HG03064 (cell line): ENCODE data around the gene PLEKHG4B.
"Not testable (repeated sequence)": the region's sequence is repeated elsewhere in the genome, so short reads cannot be mapped to it uniquely, and the experiment has no call there.

ENCODE experiments used
- ATAC-seq: cut with Tn5 transposase; IDR thresholded peaks from one replicate; pipeline ENCODE4 v1.9.1; 2021; ENCODE audit warnings: low read depth; ENCODE audit not compliant: unreplicated experiment

The PLEKHG4B gene

GRCh38 chr5:196350-196749 is 104.4 kb downstream of the PLEKHG4B start:
- no peak for ATAC-seq

GRCh38 chr5:197031-197430 is 105.1 kb downstream of the PLEKHG4B start:
- not testable (repeated sequence) for ATAC-seq

- no peak for ATAC-seq
Observed at GRCh38 chr5:197892-198489, 106.0 kb downstream of the PLEKHG4B start.

DNA sequence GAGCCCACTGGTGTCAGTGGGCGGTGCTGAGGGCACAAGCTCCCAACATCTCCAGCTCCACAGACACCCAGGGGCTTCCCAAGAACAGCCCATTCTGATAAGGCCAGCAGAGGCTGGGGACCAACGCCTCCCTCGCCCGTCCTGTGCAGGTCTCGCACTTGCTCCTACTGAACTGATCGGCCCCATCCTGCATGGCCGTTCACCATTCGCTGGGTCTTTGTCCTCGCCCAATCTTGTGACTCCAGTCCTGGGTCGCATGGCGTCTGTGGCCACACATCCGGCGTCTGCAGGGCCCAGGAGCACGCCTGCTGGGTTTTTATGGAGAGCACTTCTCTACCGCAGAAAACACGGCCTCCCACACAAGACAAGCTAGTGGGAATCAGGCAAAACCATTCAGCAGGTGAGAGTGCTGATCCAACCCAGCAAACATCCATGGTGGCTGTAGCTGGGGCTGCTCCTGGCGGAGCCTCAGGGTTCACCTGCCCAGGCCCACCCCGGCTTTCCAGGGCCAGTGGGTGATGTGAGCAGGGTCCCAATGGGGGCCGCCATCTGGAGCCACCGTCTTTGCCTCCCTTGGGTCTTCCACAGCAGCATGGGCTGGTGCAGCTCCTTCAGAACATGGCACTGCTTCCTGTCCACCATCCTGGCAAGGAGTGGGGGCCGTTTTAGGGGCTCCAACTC is 106.7 kb downstream of the PLEKHG4B start:
- ATAC-seq = no peak

GRCh38 chr5:199197-199949 is 107.4 kb downstream of the PLEKHG4B start:
- no peak for ATAC-seq

DNA sequence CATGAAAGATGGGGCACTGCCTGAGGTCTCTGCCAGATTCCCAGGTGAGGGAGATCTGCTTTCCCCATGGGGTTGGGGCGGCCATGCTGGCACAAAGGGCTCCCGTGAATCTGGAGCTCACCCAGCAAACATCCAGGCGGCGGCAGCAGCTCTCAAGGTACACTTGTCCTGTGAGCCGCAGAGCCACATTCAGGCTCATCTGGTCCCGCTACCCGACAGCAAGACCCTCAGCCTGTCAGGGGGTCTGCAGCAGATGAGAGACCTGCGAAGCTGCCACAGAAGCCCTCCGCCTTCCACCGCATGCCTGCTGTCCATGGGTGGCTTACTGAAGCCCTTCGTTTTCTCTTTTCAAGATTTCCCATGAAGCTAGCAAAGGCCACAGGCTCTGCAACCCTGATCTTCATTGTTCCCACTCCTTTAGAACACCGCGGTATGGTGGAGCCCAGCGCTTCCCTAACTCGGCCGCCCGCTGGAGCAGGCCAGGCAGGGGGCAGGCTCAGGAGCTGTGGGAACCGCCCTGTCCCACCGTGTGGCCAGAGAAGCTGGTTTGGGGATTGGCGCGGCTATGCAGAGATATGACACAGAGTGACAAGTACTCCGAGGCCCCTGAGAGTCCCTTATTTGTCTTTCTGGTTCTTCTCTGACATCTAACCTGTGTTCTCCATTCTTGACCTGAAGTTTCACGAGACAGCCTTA is 108.1 kb downstream of the PLEKHG4B start:
- no peak for ATAC-seq

DNA sequence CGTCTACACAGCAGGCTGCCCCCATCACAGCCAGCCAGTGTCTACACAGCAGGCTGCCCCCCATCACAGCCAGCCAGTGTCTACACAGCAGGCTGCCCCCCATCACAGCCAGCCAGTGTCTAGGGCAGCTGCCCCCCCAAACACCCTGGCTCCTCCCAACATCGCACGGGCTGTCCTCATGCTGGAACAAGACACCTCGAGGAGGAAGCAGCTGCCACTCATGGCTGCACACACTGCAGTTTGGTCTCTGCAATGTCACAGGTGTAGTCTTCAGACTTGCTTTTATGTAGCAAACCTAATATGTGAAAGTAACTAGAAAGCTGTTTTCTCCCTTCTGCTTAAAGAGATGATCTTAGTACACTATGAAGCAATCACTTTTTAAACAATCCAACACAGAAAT is 109.0 kb downstream of the PLEKHG4B start:
- ATAC-seq = no peak

GRCh38 chr5:201672-202071 is 109.7 kb downstream of the PLEKHG4B start:
- no peak for ATAC-seq

GRCh38 chr5:203246-203930 is 111.4 kb downstream of the PLEKHG4B start:
- ATAC-seq = no peak

- ATAC-seq = no peak
Observed at GRCh38 chr5:204001-204400, 112.0 kb downstream of the PLEKHG4B start.

GRCh38 chr5:204462-204861 is 112.5 kb downstream of the PLEKHG4B start:
- ATAC-seq = no peak

DNA sequence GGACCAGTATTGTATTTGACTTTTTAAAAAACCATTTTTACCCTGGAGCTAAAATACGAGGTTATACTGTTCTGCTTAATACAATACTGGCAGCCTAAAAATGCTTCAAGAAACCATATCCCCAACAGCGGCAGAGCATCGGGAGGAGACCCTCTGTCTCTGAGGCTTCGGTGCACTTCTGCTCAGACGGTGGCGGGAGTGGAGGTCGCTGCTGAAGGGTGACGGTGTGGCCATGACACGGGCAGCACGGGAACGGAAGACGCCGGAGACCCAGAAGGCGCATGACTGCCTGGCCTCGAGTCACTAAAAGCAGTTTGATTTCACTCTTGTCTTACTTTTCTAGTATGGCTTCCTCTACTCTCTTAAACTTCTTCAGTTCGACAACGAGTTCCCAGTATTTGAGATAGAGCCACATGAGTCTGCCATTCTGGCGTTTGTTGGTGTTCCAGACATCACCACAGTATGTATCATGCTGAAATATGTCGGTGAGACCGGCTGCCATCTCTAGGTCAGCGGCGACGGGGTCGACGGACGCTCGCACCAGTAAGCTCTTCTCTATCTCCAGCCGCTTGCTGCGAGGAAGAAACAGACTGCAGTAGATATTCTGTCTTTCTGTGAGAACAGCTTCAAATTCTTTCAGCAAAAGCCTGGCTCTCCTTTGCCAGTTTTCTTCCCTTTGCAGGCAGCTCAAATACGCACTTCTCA is 113.2 kb downstream of the PLEKHG4B start:
- no peak for ATAC-seq

DNA sequence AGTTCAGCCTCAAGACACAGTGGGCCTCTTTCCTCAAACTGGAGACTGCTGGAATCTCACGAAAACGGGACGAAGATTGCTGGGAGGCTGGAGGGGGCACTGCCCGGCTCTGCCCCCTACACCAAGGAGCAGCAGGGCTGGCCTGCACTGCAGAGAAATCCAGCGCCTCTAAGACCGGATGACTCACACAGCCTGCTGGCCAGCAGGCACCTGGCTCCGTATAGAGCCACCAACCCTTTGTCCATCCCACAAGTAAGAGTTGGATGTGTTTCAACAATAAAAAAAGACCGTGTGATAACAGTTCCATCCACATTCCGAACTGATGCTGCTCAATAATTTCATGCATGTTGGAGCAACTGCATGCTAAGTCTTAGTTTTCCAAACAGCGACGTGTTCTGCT is 114.4 kb downstream of the PLEKHG4B start:
- ATAC-seq = no peak

- ATAC-seq = no peak
Observed at GRCh38 chr5:206927-207536, 115.1 kb downstream of the PLEKHG4B start.

DNA sequence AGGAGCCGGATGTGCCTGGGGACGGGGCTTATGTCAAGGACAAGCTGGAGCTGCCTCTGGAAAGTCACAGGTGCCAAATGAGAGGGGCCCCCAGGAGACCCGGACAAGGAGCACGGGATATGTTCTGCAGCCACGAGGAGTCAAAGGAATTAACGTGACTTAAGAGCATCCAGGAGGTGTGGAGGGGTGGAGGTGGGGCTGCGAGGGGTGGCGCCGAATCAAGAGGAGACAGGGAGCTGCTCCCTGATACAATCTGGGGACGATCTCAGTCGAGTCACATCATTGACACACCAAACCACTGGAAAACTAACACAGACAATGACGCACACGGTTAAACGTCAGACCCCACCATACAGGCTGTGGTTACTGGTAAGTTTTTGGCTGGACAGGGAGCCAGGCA is 115.6 kb downstream of the PLEKHG4B start:
- ATAC-seq = no peak

DNA sequence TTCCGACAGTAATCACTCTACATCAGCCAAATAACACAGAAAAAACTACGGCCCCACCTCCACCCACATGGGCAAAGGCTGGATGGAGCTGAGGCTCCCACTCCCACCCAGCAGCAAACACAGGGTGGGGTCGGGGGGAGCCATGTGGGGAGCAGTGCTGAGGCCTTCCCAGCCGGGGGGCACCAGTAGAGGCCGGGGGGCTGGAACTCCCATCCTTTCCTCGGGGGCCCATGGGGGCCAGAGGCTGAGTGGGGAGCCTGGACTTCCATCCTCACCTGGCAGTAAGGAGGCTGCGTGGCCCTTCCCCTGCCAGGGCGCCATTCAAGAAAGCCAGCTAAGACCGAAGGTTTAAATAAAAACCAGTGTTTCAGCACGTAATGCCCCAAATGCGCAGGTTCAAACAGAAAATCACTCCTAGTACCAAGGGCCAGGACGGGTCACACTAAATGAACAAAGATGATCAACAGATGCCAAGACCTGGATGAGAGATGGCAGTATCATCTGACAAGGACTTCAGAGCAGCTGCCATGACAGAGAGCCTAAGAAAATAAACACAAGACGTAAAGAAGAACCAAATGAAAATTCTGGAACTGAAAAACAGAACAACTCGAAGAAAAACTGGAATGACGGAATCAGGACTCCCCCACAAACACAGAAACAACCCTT is 116.6 kb downstream of the PLEKHG4B start:
- no peak for ATAC-seq

DNA sequence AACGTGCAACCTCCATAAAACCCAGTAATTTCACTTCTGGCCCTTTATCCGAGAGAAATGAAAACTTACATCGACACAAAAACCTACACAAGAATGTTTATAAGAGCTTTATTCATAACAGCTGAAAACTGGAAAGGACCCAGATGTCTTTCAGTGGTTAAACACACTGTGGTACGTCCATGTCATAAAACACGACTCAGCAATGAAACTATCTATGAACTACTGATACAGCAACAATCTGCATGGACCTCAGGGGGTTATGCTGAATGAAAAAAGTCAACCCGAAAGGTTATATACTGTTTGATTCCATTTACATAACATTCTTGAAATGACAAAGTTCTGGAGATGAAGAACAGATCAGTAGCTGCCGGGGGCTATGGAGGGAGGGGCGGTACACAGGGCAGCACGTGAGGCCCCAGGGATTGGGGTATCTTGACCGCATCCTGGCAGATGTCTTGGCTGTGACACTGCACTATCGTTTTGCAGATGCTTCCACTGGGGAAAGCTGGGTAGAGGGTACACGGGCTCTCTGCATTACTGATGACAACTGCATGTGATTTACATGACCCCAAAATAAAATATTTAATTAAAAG is 121.9 kb downstream of the PLEKHG4B start:
- no peak for ATAC-seq

DNA sequence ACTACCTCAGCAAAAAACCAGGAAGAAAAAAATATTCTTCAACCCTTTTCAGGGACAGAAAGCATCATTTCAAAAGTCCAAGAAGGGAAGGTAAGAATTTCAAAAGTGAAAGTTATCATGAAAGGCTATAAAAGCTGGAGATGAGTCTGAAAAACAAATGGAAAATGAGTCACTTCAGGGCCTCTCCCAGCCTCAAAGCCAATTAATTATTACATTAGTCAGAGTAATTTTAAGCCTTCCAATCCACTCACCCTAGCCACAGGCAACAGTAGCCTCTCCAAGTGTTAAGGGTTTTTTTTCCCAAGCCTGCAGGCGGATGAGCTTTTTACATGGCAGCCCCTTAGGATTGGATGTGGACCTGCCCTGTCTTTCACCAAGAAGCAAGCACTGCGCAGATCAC is 123.3 kb downstream of the PLEKHG4B start:
- not testable (repeated sequence) for ATAC-seq

DNA sequence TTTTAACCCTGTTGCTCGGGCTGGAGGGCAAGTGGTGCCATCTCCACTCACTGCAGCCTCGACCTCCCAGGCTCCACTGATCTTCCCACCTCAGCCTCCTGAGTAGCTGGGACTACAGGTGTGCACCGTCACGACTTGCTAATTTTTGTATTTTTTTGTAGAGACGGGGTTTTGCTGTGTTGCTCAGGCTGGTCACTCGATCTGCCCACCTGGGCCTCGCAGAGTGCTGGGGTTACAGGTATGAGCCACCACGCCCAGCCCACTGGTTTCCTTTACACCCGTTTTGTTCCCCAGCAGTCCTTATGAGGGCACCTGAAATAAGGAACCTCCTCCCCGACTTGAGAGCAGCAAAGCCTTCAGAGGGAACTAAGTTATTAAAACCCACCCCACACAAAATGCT is 124.1 kb downstream of the PLEKHG4B start:
- not testable (repeated sequence) for ATAC-seq
